ENCODE results near the gene CTNNB1.

The CTNNB1 gene

DNA sequence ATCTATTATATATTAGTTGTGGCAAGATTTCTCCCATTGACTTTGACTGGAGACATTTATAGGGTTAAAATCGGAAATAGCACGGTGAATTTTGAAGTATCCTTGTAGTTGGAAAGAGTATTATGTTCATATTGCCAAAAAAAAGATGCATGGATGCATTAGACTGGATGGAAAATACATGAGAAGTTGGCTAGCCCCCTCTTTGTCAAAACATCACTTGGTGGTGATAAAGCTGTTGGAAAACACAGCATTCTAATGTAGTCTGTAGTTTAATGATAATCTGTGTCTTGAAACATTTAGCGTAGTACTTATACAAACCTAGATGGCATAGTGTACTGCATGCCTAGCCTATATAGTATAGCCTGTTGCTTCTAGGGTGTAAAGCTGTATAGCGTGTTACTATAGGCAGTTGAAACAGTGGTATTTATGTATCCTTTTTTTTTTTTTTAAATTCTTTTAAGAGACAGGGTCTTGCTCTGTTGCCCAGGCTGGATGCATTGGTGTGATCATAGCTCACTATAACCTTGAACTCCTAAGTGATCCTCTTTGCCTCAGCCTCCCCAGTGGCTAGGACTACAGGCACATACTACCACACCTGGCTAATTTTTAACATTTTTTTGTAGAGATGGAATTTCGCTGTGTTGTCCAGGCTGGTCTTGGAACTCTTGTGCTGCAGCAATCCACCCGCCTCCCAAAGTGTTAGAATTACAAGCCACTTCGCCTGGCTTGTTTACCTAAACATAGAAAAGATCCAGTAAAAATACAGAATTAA lies 21.8 kb downstream of the CTNNB1 start:
- no peak for DNase-seq

DNA sequence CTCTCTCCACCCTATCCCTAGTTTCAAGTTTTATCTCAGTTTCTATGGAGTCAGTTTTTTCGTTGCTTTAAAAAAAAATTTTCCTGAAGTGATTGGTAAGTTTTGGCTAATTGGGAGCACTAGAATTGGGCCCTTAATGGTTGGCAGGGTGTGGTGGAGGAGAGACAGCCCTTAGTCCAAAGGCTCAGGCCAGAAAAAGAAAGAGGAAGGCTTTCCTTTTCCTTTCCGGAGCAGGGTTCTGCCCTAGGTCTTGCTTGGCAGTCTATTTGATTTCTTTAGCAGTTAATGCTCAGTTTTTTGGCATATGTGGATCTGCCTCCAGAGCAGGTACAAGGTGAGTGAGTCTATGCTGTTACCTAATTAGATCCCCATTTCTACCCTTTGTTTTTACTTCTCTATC lies 22.7 kb downstream of the CTNNB1 start:
- DNase-seq = no peak

DNA sequence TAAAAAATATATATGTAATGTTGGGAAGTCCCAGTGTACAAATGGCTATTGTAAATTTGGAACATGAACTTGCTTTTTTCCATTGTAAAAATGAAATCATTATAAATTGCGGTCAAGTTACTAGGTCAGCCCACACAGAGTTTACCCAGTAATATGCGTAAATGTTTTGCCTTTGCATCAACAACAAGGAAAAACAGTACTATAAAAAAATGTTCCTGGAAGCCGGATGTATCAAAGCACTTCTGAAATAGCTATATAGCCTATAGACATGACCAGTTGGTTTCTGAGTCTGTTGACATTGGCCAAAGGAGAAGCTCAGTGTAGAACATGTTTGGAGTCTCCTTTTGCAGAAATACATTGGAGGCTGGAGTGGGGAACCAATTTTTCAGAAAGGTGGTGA lies 23.2 kb downstream of the CTNNB1 start:
- DNase-seq = no peak

DNA sequence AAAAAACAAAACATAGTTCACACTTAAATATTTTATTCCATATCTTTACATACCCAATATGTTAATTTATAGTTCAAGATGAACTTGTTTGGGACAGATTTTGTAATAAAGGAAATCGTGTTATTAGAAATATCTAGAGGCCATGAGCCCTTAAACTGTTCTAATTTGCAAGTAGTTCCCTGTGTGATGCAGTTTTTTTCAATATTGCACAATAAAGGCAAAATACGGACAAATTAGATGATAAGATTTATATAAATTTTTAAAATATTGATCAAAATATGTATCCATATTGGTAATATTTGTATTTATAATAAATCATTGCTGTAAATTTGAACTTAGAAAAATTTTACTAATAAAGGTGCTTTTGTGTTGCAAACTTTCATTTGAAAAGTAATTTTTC lies 23.8 kb downstream of the CTNNB1 start:
- DNase-seq = no peak

DNA sequence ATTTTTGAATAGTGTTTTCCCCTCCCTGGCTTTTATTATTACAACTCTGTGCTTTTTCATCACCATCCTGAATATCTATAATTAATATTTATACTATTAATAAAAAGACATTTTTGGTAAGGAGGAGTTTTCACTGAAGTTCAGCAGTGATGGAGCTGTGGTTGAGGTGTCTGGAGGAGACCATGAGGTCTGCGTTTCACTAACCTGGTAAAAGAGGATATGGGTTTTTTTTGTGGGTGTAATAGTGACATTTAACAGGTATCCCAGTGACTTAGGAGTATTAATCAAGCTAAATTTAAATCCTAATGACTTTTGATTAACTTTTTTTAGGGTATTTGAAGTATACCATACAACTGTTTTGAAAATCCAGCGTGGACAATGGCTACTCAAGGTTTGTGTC lies 24.4 kb downstream of the CTNNB1 start:
- no peak for DNase-seq

DNA sequence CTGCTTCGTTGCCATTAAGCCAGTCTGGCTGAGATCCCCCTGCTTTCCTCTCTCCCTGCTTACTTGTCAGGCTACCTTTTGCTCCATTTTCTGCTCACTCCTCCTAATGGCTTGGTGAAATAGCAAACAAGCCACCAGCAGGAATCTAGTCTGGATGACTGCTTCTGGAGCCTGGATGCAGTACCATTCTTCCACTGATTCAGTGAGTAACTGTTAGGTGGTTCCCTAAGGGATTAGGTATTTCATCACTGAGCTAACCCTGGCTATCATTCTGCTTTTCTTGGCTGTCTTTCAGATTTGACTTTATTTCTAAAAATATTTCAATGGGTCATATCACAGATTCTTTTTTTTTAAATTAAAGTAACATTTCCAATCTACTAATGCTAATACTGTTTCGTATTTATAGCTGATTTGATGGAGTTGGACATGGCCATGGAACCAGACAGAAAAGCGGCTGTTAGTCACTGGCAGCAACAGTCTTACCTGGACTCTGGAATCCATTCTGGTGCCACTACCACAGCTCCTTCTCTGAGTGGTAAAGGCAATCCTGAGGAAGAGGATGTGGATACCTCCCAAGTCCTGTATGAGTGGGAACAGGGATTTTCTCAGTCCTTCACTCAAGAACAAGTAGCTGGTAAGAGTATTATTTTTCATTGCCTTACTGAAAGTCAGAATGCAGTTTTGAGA lies 25.0 kb downstream of the CTNNB1 start:
- no peak for DNase-seq

DNA sequence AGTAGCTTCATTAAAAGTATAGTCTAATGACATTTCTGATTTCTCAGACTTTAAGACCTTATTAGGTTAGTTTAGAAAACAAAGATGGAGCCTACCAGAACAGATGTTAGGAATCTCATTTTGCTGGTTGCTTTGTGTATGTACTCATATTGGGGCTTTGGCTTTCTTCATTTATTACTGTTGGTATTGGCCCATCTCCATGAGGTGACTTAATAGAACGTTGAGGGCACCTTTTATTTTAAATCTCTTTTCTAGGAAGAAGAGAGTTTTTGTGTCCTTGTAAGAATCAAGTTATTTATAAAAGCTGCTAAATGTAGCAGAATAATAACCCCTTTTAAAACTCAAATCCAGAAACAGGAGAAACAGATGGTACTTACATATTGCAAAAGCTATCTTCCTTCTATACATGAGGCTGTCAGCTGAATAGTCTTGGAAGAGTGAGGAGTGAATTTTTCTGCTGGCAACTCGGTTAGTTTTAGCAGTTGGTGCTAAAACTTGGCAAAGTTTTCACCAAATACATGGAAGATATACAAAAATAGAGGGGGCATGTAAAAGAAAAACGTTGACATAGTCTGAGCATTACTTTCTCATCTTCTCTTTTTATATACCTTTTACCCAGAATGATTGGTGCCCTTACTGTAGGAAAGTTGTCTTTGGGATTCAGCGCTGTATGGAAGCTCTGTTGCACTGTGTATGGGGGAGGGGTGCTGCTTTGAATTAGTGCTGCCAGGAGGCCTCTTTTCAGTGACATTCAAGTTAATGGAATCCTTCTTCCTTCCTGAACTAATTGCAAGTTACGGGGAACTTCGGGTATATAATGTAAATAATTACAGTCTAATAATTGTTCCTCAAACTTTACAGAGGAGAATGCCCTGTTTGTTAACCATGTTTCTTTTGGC lies 35.8 kb downstream of the CTNNB1 start:
- no peak for DNase-seq

DNA sequence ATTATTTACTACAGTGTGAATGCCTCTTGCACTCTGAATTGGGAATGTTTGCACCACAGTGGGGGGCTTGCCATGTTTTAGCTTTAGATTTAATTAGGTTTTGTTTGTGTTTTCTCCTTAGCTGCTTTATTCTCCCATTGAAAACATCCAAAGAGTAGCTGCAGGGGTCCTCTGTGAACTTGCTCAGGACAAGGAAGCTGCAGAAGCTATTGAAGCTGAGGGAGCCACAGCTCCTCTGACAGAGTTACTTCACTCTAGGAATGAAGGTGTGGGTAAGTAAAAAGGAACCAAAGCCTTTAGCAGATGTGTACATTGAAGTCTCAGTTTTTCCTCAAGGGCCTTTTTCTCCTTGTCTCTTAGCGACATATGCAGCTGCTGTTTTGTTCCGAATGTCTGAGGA lies 36.9 kb downstream of the CTNNB1 start:
- DNase-seq = no peak

DNA sequence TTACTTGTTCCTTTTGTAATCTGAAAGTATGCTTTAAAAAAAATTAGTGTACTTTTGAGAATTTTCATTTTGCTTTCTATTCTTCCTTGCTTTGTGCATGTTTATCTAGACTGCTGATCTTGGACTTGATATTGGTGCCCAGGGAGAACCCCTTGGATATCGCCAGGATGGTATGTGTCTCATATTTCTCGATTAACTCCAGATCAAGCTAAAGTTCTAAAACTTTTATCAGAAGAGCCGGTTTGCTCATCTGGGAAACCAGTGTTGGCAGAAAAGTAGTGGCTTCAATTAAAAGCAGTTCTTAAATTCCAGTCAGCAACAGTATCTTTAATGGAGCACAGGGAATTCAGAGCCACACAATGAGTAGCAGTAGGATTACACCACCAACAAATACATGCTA lies 38.6 kb downstream of the CTNNB1 start:
- no peak for DNase-seq

DNA sequence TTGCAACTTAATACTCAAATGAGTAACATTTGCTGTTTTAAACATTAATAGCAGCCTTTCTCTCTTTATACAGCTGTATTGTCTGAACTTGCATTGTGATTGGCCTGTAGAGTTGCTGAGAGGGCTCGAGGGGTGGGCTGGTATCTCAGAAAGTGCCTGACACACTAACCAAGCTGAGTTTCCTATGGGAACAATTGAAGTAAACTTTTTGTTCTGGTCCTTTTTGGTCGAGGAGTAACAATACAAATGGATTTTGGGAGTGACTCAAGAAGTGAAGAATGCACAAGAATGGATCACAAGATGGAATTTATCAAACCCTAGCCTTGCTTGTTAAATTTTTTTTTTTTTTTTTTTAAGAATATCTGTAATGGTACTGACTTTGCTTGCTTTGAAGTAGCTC lies 40.3 kb downstream of the CTNNB1 start:
- no peak for DNase-seq

DNA sequence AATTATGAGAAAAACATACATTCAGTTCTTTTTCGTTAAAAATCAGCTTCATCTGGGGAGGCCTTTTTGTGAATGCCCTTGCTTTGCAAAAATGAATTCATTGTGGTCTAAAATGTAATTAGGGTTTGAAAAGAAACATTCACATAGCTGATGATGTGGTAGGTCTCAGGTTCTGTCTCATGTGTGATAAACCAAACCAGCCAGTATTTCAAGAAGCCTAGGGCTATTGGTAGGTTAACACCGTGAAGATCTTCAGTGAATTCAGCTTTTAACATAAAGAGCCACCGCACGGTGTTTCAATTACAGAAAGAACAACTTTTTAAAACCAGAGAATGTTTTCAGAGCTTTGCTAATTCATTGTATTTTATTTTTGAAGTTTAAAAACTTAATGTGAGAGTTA lies 41.9 kb downstream of the CTNNB1 start:
- DNase-seq = no peak

DNA sequence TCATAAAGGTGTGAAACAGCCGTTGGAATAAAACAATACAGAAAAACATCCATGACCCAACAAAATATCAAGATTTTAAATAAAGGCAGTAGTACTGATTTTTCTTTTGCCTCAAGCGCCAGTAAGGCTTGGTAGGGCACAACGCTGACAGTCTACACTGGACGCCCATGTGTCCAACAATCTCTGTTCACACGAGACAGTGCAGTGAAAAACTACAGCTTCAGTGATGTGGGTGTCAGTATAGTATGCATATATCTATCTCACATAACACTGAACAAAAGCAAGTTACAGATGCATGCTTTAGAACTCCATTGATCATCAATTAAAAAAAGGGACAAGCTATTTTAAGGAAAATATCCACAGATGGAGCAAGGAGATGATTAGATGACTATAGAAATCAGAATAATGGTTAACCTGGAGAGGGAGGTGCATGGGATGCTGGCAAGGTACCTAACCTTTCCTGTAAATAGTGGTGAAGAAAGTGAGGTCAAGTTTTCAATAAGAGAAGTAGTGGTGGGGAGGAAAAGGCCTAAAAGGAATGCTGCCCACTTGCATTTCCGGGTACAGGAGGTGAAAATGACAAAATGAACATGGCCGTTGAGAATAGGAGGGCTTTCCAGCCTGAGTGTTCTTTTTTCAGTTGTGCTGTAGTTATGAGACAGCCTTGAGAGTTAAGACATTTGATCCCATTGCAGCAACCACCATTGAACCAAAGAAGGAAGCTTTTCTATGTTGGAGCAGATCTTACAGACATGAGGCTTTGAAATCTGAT lies 42.7 kb downstream of the CTNNB1 start:
- DNase-seq = no peak

DNA sequence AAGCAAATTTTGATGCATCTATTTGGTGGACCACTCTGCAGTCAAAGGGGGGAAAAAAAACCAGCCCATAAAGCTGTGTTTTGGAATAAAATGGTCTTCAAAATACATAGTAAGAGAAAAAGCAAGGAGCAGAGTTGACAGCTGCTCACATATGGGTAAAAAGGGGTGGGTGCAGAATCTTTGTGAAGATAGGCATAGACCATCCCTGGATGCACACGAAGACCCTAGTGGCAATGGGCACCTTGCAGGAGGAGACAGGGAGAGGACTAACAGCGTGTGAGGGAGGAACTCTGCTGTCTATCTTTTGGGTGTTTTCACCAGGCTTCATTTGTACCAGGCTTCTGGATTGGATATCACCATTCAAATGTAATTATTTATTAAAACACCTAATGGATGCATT lies 43.9 kb downstream of the CTNNB1 start:
- DNase-seq = no peak

DNA sequence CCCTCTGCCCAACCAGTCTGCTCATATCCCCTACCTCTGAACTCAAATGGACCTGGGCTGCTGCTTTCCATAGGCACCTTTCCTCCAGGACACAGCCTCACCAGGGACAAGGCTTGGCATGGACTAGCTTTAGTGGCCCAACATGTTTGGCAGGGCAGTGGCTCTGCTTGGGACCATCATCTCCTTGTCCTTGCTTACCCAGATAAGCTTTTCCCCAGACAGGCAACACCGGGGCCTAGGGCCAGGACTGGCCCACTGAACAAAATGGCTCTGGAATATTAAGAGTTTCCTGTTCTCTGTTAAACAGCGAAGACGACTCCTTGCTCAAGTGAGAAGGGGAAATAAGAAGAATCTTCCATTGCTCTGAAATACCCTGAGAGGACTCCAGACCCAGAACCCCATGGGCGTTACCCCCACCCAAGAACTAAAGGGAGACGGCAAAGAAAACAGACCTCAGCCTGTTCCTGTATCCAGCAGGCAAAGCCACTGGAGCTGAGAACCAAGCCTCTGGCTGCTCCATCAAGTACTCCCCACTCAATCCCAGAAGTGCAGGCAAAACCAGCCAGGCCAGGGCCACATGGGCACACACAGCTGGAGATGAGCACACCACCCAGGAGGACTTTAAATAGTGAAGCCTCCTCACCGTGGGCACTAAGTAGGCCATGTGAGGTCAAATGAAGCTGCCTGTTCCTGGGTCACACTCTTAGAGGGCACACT lies 45.5 kb downstream of the CTNNB1 start:
- no peak for DNase-seq

DNA sequence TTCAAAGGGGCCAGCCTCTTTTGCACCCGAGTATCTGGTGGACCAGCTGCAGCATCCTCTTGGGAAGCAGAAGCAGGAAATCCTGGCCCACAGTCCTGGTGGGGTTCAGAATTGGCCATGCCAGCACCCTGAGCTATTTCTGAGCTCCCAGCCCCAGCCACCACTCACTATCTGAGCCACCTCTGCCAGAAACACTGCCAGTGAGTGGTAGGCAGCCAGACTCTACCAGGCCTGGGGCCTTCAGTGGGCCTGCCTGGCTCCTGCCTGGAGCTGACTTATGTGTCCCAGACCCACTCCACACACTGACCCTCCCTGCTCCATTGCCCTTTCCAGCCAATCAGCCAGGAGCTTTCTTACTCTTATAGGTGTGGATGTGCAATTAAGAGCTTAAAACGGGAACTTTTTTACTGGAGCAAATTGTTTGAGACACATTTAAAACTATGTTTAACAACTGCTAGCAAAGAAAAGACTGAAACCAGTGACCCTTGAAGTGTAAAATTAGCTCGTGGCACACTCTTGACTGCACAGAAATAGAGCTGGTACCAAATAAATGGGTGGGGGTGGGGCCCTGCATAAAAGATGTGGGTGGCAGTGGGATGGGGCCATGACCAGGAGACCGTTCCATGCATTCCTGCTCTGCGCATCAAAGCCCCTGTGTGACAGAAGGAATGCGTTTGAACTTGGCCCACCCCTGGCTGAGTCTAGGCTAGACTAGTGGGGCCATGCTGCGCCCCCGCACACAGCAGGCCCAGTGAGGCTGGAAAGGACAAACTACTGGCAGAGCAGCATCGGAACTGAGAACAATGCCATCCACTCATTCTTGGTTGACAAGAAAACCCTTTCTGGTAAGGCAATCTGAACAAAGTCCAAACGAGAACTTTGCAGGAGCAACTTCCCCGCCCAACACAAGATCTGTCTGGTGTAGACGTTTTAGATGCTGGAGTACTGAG lies 48.0 kb downstream of the CTNNB1 start:
- no peak for DNase-seq

DNA sequence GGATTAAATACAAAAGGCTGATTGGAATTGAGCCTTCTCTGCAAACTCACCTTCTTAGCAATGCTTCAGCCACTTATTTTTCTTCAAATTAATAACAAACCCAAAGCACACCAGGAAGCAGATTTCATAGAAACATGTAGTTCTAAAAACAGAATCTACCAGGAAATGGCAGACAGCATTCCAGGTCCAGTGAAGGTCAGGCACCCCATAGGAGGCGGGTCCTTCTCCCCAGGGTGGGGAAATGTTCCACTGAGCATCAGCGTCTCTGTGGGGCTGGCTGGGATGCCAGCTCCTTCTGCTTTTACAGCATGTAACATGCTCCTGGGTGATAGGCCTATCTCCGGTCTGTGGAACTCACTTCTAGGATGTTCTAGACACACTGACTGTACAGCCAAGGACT lies 49.2 kb downstream of the CTNNB1 start:
- no peak for DNase-seq

DNA sequence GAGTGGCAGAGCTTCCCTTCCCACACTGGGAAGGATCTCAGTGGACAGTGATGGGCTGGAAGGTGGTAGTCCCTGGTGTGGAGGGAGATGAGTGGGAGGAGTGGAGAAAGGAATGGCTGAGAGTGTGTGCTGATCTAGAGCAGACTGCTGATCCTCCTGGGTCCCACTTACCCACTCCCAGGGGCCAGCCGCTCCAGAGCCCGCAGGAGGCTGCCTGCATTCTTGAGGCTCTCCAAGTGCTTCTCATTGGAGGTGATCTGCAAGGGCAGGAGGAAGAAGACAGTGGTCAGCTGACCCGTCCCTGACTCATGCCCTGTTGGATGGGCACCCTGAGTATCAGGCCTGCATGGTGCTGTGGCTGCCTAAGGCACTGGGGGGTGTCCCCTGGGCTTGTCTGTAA lies 50.0 kb downstream of the CTNNB1 start:
- DNase-seq = no peak

DNA sequence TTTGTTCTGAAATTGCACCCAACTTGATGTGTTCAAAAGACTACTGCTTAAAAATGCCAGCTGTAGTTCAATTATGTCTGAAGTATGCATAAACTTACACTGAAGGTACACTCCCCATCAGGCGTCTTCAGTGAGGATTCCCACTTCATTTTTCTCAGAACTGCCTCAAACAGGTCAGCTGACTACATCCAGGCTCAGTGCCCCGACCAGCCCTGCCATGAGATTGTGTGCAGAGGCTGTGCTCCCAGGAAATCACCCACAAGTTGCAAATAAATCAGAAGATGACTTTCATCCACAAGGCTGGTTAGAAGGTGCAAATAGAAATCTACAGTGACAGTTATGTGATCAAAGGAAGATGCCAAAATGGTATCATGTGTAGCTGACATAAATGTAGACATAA lies 51.5 kb downstream of the CTNNB1 start:
- no peak for DNase-seq

DNA sequence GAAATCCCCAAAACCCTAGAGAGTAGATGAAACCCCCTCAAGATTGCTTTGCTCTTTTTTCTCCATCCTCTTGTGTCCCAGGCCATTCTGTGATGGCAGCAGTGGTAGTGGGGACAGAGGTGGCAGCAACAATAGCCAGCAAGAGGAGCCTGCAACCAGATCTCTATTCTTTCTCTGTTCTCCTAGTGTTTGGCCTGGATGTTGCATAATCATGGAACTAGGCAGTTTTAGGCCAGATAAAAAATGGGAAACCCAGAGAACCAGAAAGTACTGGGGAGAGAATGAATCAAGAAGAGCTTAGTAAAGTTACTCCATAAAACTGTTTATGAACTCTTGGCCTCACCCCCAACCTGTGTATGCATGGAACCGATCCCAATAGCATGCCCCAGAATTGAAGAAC lies 52.3 kb downstream of the CTNNB1 start:
- DNase-seq = no peak

DNA sequence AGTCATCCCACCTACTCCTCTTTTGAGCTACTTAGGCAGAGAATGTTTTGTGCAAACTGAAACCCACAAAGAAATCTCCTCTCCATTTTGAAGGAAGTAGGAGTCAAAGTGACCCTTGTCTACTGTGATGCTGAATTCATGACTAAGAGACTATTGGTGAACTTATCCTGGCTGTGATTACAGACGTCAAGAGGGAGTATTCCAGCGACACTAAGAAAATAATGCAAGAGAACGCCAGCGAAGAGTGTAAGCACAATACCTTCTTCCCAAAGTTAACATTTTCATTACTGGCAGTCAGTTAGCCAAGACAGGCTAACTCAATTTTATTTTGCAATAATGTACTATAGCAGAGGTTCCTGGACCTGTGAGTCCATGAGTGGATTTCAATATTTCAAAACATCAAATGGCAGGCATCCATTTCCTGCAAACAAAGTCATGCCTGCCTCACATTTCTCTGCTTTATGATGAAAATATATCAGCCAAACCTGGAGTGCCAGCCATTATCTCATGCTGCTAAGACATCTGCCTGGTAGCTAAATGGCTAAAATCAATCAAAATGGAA lies 59.0 kb downstream of the CTNNB1 start:
- DNase-seq = no peak
